Measurements from ENCODE around the gene RHOJ. TPM values are rescaled to one million over a fixed set of nuclear protein-coding genes. Genes with fewer than 3 reads are reported as not detected.

The RHOJ gene
- 0.02 TPM for total RNA-seq (2013)
- polyA plus RNA-seq (not detected), polyA minus RNA-seq (not detected in 2 replicates), total RNA-seq (0 to 1.4 (median 0.08) reads per million in 11 experiments)

- Histone ChIP-seq H3K36me3 (replicated peaks in 1 of 2; ENCODE audit: control insufficient read depth in 1 of 2, insufficient read depth in 2 of 2, low read length in 2 of 2) (no peaks in the 10 kb centered on the region), H3K27ac (ENCODE audit: low read depth in 1 of 2, low read length in 2 of 2) (no peak within 1 kb of the TSS), H3K4me2 (replicated peaks; ENCODE audit: extremely low read depth, low read length, poor library complexity, severe bottlenecking) (peak within 1 kb of the TSS; percentile 32), H3K9me3 (replicated peaks in 1 of 2; ENCODE audit: control insufficient read depth in 1 of 2, insufficient read depth in 1 of 2, low read length in 2 of 2) (no peaks in the 10 kb centered on the region), H2AFZ (ENCODE audit: insufficient read depth, low read depth, low read length, poor library complexity, severe bottlenecking) (no peak within 1 kb of the TSS), H3K27me3 (ENCODE audit: control insufficient read depth in 2 of 2, insufficient read depth in 2 of 2, low read length in 2 of 2) (peaks cover 0 to 6% of the 10 kb centered on the region in 2 donors), H4K20me1 (ENCODE audit: insufficient read depth, low read length) (no peaks in the 10 kb centered on the region), H3K9ac (ENCODE audit: insufficient read depth, low read length, poor library complexity, severe bottlenecking) (no peak within 1 kb of the TSS), H3K79me2 (ENCODE audit: insufficient read depth, low read length) (no peaks in the 10 kb centered on the region), H3K4me1 (ENCODE audit: control insufficient read depth in 1 of 2, insufficient read depth in 2 of 2, low read length in 2 of 2) (peaks cover 0 to 4% of the 10 kb centered on the region in 2 donors), H3K4me3 (replicated peaks in 1 of 3; ENCODE audit: low read depth in 2 of 3, low read length in 3 of 3) (no peak within 1 kb of the TSS)
- WGBS (ENCODE audit: insufficient coverage) = 39% methylated on average over 12 of the region's 16 CpGs
- intact Hi-C loops (cut with micrococcal nuclease) = no loop called here
- H3K9me3 Mint-ChIP-seq = peaks cover 0 to 2% (median 0%) of the 10 kb centered on the region in 7 donors
- H3K36me3 Mint-ChIP-seq = no peaks in the 10 kb centered on the region
- peaks cover 0 to 1% (median 0%) of the 10 kb centered on the region in 3 donors for H3K27me3 Mint-ChIP-seq (ENCODE audit: low read depth in 3 of 3)
- TF ChIP-seq CTCF (IDR thresholded peaks at IDR 0.05) = no peak
- no peaks in the 10 kb centered on the region for H3K4me1 Mint-ChIP-seq
- no peak within 1 kb of the TSS for H3K27ac Mint-ChIP-seq
- DNase-seq = no peak
- no peak within 1 kb of the TSS for H3K4me3 Mint-ChIP-seq
These were observed at the start of gene RHOJ for GRCh38 chr14:63204407-63205043. TSS of gene RHOJ (plus strand) at chr14:63204443. CDS start at chr14:63204870, 427 bp downstream.

GRCh38 chr14:63155511-63156185 lies 48.6 kb upstream of the RHOJ start:
- no peak overlapping the region for H3K4me3 Mint-ChIP-seq
- no peaks in the 10 kb centered on the region for H3K27me3 ChIP-seq (ENCODE audit: control insufficient read depth in 2 of 2, insufficient read depth in 2 of 2, low read length in 2 of 2)
- intact Hi-C loops (cut with micrococcal nuclease) = no loop called here

More at GRCh38 chr14:63155511-63156185, 48.6 kb upstream of the RHOJ start:
- Mint-ChIP-seq H3K27me3 (ENCODE audit: low read depth in 3 of 3) (peaks cover 1 to 3% (median 2%) of the 10 kb centered on the region in 3 donors), H3K36me3 (no peaks in the 10 kb centered on the region), H3K4me1 (no peaks in the 10 kb centered on the region), H3K27ac (no peak overlapping the region), H3K9me3 (peaks cover 0 to 5% (median 0%) of the 10 kb centered on the region in 7 donors)
- Histone ChIP-seq H3K27ac (ENCODE audit: low read depth in 1 of 2, low read length in 2 of 2) (no peak overlapping the region), H3K79me2 (ENCODE audit: insufficient read depth, low read length) (no peaks in the 10 kb centered on the region), H3K36me3 (replicated peaks in 1 of 2; ENCODE audit: control insufficient read depth in 1 of 2, insufficient read depth in 2 of 2, low read length in 2 of 2) (no peaks in the 10 kb centered on the region), H4K20me1 (ENCODE audit: insufficient read depth, low read length) (no peaks in the 10 kb centered on the region), H3K4me2 (replicated peaks; ENCODE audit: extremely low read depth, low read length, poor library complexity, severe bottlenecking) (no peak overlapping the region), H3K9me3 (replicated peaks in 1 of 2; ENCODE audit: control insufficient read depth in 1 of 2, insufficient read depth in 1 of 2, low read length in 2 of 2) (no peaks in the 10 kb centered on the region), H2AFZ (ENCODE audit: insufficient read depth, low read depth, low read length, poor library complexity, severe bottlenecking) (no peak overlapping the region), H3K4me1 (ENCODE audit: control insufficient read depth in 1 of 2, insufficient read depth in 2 of 2, low read length in 2 of 2) (no peaks in the 10 kb centered on the region), H3K4me3 (replicated peaks in 1 of 3; ENCODE audit: low read depth in 2 of 3, low read length in 3 of 3) (no peak overlapping the region), H3K9ac (ENCODE audit: insufficient read depth, low read length, poor library complexity, severe bottlenecking) (no peak overlapping the region)
- WGBS (ENCODE audit: insufficient coverage) = 94% methylated on average over 2 of the region's 5 CpGs
- TF ChIP-seq CTCF (IDR thresholded peaks at IDR 0.05) = no peak
- DNase-seq = no peak

All from CD14-positive monocyte (primary cell).